GM18526 (cell line): ENCODE results near the gene FLT3LG.

Experiments used
- POLR2A ChIP-seq: IDR thresholded peaks from 3 replicates; pipeline ENCODE4 v1.6.1; 2011; ENCODE audit not compliant: insufficient read length; ENCODE audit errors: extremely low read depth

The FLT3LG gene

GRCh38 chr19:49435670-49436069 lies 38.3 kb upstream of the FLT3LG start:
- no peak for TF ChIP-seq POLR2A

GRCh38 chr19:49436381-49437017 lies 37.5 kb upstream of the FLT3LG start:
- no peak for TF ChIP-seq POLR2A

GRCh38 chr19:49437231-49437630 lies 36.8 kb upstream of the FLT3LG start:
- TF ChIP-seq POLR2A, result no peak

DNA sequence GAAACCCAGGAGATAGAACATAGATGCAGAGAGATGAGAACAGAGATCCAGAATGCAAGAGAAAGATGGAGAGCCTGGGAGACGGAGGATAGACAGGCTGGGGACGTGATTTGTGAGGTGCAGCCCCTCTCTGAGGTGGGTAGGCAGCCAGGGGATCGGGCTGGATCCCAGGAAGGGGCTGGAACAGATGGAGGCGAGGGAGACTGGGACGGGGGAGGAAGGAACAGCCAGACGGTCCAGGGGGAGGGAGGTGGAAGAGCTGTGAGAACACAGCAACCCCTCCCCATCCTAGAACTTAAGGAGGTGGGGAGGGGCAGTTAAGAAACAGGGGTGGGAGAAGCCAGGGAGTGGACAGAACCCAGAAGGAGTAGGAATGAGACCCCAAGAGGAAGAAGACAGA lies 35.8 kb upstream of the FLT3LG start:
- TF ChIP-seq POLR2A, result no peak

DNA sequence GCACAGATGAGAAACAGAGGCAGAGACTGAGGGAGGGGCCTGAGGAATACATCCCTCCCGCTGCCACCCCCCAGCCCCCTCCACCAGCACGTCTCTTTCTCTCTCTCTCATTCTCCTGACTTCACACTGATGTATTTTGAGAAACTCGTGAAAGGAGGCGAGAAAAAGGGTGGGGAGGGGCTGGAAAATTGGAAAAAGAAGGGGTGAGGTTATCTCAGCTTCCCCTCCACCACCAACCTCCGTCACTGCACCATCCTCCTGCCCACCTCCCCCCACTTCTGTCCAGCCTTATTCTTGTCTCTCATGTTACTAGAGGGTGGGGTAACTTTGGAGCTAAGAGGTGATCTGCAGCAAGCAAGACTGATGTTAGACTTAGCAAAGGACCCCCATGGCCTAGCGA lies 34.2 kb upstream of the FLT3LG start:
- TF ChIP-seq POLR2A, result no peak

DNA sequence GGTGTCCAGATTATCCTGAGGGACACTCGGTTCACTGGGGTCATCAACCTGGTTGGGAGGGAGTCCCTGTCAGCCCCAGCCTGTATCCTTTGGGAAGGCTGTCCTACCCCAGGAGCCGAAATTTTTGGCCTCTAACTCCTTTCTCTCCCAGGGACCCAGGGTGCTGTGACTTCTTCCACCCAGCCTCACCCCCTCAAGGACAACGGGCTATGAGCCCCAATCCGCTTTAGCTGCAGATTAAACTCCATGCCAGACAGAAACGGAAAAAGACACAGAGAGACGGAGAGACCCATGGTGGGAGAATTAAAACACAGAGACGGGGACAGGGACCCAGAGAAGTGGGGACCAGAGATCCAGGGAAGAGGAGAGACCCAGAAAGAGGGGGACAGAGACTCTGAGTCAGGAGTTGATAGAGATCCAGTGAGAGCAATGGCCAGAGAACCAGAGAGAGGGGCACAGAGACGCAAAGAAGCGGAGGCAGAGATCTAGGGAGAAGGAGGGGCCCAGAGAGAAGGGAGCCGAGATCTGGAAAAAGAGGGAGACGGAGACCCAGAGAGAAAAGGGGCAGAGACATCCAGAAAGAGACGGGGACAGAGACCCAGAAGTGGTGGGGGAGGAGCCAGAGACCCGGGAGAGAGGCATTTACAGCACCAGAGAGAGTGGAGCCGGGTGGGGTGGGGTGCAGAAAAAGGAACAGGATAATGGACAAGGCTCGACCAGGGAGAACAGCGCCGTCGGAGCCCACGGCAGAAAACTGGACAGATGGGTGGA lies 33.4 kb upstream of the FLT3LG start:
- no peak for TF ChIP-seq POLR2A

- TF ChIP-seq POLR2A, result no peak
These were observed 32.6 kb upstream of the FLT3LG start, which contains the start of gene SLC17A7 for GRCh38 chr19:49441210-49441959. TSS of gene SLC17A7 (minus strand) at chr19:49441527. CDS start at chr19:49441379, 148 bp downstream.

DNA sequence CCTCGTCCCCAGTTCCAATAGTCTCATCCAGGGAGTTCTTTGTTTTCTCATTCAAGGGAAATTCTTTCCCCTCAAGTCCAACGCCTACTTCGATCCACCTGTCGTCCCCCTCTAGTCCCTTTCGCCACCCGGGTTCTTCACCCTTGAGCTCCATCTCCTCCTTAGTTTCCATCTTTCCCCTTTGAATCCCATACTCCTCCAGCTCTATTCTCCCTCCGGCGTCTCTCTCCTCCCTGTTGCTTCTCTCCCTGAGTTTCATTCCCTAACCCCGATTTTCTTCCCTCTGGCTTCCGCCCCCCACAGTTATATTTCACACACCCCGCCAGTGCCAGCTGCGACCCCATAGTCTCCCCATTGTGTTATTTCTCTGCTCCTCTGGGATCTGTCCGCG lies 32.1 kb upstream of the FLT3LG start:
- TF ChIP-seq POLR2A, result no peak

DNA sequence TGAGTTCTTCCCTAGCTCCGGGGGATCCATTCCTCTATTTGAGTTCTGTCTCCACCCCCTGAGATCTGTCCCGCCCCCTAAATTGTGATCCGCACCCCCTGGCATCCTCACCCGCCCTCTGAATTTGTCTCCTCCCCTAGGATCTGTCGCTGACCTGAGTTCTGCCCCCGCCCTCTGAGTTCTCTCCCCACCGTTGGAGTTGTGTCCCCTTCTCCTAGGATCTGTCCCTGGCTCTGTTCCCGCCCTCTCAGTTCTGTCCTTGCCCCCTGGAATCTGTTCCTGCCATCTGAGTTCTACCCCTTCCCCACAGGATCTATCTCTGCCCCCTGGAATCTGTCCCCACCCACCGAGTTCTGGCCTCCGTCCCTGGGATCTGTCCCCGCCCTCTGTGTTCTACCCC lies 31.7 kb upstream of the FLT3LG start:
- no peak for TF ChIP-seq POLR2A

DNA sequence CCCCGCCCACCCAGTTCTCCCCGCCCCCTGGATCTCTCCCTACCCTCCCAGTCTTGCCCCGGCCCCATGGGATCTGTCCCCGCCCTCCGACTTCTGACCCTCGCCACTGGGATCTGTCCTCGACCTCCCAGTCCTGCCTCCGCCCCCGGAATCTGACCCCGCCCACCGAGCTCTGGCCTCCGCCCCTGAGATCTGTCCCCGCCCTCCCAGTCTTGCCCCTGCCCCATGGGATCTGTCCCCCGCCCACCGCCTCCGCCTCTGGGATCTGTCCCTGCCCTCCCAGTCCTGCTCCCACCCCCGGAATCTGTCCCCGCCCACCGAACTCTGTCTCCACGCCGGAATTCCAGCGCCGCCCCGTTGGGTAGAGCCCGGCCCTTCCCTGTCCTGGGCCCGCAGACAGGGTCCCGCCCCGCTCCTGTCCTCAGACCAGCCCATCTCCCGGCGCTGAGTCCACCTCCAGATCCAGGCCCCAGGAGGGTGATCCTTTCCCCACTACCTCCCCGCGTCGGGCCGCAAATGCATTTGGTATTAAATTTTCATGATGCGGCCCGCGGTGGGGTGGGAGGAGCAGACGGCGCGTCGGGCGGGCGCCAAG lies 31.1 kb upstream of the FLT3LG start:
- TF ChIP-seq POLR2A, result no peak

DNA sequence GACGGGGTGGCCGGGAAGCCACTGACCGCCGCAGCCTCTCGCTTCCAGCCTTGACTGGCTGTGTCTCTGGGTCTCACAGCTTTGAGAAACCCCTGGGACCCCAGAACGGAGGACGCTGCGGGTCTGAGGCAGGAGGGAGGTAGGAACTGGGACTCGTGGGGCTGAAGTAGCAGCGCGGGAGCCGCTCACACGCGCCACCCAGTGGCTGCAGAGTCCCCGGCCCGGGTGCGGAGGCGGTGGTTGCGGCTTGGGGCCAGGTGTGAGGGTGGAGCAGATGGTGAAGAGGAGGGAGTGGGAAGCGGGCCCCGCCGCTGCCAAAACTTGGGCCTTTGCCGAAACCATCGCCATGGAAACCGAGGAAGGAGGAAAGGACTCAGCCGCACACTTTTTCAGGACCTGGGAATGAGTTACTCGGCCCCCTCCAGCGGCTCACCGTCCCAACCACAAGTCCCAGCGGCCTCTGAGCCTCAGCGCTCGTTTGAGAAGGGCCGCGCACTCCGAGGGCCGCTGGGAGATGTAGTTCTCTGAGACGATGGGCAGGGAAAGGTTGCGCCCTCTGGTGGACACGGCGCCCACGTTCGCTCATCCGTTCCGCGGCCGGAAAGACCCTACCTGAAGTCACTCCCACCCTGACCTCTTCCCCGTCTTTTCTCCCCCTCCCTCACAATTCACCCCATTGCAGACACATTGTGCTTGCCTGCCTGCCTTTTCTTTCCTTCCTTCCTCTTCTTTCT lies 30.5 kb upstream of the FLT3LG start:
- TF ChIP-seq POLR2A, result no peak

DNA sequence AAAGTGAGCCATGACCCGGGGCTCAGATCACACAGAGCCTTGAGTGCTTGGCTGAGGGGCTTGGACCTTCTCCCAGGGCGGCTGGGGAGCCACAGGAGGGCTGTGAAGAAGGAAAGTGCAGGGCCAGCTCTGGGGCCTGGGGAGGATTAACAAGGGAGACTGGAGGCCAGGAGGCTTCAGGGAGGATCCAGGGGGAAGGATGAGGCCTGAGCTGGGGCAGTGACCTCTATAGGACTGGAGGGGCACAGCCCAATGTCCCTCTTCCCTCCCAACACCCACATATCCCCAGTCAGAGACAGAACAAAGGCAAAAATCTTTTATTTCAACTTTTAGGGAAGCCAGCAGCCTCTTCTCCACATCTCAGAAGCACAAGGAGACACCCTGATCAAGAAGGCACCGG lies 28.0 kb upstream of the FLT3LG start:
- no peak for TF ChIP-seq POLR2A

DNA sequence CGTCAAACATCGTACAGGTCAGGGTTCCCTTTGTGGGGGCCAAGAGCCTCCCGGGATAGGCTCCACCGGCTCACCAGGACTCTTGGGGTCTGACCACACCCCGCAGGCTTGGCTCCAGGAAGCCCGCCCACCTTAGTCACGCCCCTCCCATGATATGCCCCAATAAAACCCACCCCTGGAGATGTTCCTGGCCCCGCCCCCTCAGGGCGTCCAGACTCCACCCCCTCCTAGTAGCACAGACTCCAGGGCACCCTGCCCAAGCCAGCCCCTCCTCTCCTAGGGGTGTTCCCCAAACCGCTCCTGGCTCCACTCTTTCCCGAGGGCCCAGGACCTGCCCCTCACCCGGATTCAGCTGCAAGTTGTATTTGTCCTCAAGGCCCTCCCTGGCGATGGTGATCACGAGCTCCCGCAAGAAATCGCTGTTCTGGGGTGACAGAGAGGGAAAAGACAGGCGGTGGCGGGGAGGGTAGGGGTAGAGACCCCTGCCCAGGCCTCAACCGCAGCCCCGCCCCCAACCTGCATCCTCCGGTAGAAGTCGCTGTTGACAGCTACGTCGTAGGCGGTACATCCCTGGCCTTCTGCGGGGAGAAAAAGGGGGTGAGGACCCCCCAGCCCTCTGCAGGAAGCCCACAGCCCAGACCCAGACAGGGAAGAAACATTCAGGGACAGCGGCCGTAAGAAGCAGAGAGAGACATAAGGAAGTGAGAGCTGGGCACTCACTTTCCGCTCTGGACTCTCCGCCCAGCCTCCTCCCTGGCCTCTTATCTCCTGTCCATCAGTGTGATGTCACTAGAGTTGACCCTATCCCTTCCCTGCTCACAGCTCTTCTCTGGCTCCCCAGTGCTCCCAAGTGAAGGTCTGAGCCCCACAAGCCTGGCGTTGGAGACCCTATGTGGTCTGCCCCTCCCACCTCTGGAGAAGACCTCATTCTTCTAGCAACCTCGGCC lies 26.3 kb upstream of the FLT3LG start:
- no peak for TF ChIP-seq POLR2A

GRCh38 chr19:49448432-49448786 lies 25.6 kb upstream of the FLT3LG start:
- TF ChIP-seq POLR2A, result no peak
